Mammary epithelial cell (primary cell): Measurements from ENCODE around the gene TMEM132A.

Experiments
- EZH2 ChIP-seq: IDR thresholded peaks from 2 replicates; pipeline ENCODE4 v1.6.1; 2012; ENCODE audit warnings: low read length, inconsistent platforms, borderline replicate concordance
- TF ChIP-seq, protein P1 (sequence below), 2 donors: IDR thresholded peaks in 1 of 2; conservative IDR thresholded peaks in 1 of 2; 2 replicates each; pipeline ENCODE4 v1.5.1; 2011 to 2012; ENCODE audit warnings: inconsistent platforms in 2 of 2, low read length in 2 of 2, mild to moderate bottlenecking in 2 of 2, control low read depth in 1 of 2, low read depth in 1 of 2; ENCODE audit not compliant: insufficient read depth in 1 of 2; ENCODE audit errors: extremely low read depth in 1 of 2

DNA sequence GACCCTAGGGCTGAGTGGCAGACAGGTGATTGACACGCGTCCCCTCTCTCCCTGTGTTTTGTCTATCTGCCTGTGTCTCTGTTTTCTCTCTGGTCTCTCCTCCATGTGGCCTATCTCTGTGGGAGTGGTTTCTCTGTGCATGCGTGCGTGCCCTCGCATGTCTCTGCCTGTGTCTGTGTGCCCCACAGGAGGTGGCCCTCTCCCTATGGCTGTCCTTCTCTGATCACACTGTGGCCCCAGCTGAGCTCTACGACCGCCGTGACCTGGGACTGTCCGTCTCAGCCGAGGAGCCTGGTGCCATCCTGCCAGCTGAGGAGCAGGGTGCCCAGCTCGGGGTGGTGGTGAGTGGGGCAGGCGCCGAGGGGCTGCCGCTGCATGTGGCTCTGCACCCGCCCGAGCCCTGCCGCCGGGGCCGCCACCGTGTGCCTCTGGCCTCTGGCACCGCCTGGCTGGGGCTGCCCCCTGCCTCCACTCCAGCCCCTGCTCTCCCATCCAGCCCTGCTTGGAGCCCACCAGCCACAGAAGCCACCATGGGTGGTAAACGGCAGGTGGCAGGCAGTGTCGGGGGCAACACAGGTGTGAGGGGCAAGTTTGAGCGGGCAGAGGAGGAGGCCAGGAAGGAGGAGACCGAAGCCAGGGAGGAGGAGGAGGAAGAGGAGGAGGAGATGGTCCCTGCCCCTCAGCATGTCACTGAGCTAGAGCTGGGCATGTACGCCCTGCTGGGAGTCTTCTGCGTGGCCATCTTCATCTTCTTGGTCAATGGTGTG is 11.6 kb downstream of the TMEM132A start:
- no peak for TF ChIP-seq EZH2
- TF ChIP-seq, protein P1, sequence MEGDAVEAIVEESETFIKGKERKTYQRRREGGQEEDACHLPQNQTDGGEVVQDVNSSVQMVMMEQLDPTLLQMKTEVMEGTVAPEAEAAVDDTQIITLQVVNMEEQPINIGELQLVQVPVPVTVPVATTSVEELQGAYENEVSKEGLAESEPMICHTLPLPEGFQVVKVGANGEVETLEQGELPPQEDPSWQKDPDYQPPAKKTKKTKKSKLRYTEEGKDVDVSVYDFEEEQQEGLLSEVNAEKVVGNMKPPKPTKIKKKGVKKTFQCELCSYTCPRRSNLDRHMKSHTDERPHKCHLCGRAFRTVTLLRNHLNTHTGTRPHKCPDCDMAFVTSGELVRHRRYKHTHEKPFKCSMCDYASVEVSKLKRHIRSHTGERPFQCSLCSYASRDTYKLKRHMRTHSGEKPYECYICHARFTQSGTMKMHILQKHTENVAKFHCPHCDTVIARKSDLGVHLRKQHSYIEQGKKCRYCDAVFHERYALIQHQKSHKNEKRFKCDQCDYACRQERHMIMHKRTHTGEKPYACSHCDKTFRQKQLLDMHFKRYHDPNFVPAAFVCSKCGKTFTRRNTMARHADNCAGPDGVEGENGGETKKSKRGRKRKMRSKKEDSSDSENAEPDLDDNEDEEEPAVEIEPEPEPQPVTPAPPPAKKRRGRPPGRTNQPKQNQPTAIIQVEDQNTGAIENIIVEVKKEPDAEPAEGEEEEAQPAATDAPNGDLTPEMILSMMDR (conservative IDR thresholded peaks at IDR 0.05 in 1 of 2, IDR thresholded peaks at IDR 0.05 in 1 of 2; ENCODE audit: extremely low read depth in 1 of 2, insufficient read depth in 1 of 2, low read depth in 1 of 2, low read length in 2 of 2) = no peak
